ENCODE data around the gene ARHGAP40.

- no peak for TF ChIP-seq ZNF462 (CRISPR knock-in tag; IDR thresholded peaks at IDR 0.05)
- no peak for TF ChIP-seq EZH2 (IDR thresholded peaks at IDR 0.05; ENCODE audit: low read depth, unreplicated experiment)
- no peak for TF ChIP-seq POLR2AphosphoS5 (IDR thresholded peaks at IDR 0.05; ENCODE audit: low read depth)
Measured at GRCh38 chr20:38563802-38564431, 37.7 kb upstream of the ARHGAP40 start.
